GM18502 (cell line): Measurements from ENCODE around the gene VGF.
"Not testable (repeated sequence)": the region's sequence is repeated elsewhere in the genome, so short reads cannot be mapped to it uniquely, and the experiment has no call there.

Experiments
- ATAC-seq: cut with Tn5 transposase; IDR thresholded peaks from one replicate; pipeline ENCODE4 v1.9.1; 2021; ENCODE audit warnings: mild to moderate bottlenecking; ENCODE audit not compliant: unreplicated experiment, poor library complexity

VGF gene

DNA sequence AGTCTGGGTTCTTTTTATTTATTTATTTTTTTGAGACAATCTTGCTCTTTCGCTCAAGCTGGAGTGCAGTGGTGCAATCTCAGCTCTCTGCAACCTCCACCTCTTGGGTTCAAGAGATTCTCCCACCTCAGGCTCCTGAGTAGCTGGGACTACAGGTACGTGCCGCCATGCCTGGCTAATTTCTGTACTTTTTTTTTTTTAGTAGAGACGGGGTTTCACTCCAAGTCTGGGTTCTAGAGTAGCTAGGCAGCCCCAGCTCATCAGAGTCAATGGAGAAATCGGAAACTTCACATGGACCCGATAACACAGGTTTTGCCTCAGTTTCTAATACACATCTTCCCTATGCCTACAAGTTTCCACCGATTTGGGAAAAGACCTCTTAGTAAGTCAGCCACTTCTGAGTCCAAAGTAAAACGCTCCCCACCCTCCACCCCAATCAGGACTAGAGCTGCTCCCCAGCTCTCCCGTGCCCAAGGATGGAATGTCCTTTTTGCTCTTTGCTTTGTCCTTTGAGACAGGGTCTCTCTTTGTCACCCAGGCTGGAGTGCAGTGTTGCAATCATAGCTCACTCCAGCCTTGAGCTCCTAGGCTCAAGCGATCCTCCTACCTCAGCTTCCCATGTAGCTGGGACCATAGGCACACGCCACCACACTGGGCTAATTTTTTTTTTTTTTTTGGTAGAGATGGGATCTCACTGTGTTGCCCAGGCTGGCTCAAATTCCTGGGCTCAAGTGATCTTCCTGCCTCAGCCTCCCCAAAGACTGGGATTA is 42.3 kb downstream of the VGF start:
- no peak for ATAC-seq

DNA sequence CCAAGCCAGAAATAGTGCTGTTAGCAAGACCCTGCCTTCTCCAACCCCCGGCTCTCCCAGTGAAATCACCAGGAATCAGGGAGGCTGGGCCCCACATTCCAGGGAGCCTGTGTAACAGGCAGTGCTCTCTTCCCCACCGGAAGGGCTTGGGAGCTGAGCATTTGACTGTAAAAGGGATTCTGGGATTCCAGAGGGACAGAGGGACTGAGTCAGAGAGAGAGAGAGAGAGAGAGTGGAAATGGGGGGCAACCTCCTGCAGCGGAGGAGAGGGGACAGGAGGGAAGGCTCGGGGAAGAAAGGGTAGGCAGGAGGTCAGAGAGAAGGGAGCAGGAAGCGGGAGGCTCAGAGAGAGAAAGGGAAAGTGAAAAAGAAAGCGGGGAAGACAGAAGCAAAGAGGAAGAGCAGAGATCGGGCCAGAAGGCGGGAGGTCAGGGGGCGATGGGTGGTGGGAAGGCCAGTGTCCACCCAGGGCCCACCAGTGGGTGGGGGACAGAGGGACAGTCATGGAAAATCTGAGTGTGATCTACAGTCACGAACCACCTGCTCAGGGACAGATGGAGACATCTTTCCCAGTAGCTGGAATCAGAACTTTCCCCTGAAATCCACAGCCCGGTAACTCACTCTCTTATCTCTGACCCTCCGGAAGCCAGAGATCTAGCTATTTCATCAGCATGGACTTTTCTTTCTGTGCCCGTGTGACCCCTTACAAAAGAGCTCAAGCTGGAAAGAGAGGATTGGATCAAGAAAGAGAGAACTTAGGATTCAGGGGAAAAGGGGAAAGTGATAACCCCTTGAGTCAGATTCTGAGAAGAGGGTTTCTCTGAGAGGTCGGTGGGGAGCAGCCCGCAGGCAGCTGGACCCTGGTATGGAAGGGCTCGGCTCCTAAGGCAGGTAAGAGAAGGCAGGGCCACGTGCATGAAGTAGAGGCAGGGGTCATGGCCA is 43.1 kb downstream of the VGF start:
- ATAC-seq, result no peak

DNA sequence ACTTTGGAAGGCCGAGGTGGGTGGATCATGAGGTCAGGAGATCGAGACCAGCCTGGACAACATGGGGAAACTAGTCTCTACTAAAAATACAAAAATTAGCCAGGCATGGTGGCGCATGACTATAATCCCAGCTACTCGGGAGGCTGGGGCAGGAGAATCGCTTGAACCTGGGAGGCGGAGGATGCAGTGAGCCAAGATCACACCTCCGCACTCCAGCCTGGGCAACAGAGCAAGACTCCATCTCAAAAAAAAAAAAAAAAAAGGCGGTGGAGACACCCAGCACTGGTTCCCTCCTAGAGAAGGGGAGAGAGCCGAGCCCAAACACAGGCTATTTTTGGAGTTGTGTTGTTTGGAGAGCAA is 43.8 kb downstream of the VGF start:
- ATAC-seq, result not testable (repeated sequence)

DNA sequence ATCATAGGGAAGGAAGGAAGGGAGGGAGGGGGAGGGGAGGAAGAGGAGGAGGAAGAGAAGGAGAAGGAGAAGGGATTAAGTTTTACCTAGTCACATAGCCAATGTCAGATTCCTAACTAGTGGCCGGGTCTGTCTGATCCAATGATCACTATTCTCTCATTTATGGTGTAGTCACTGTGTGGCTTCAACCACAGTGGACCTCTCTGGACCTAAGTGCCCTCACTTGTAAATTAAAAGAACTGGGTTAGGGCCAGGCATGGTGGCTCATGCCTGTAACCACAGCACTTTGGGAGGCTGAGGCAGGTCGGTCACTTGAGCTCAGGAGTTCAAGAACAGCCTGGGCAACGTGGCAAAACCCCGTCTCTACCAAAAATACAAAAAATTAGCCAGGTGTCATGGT is 45.1 kb downstream of the VGF start:
- no peak for ATAC-seq

DNA sequence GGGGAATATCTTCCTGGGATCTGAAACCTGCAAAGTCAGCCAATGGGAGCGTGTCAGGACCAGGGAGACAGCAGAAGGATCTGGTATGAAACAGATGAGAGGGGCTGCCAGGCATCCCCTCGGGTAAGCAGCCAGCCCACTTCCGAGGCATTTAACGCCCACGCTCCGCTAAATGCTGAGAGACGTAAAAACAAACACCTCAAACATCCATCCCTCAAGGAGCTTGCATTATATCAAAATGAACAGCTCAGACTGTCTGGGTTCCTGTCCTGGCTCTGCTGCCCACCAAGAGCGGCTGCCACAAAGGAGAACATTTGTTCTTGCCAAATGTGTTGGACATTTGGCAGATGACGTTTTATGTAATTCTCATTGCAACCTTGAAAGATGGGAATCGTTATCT is 45.5 kb downstream of the VGF start:
- no peak for ATAC-seq

DNA sequence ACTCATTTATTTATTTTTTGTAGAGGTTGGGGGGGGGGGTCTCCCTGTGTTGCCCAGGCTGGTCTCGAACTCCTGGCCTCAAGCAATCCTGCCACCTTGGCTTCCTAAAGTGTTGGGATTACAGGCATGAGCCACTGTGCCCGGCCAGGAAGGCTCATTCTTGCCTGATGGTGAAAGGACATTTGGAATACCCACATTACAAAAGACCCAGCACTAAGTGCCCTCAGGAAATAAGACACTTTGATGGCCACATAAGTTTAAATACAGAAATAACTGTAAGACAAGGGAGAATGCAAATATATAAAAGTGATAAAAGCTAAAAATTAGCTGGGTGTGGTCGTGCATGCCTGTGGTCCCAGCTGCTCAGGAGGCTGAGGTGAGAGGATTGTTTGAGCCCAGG is 46.5 kb downstream of the VGF start:
- no peak for ATAC-seq

DNA sequence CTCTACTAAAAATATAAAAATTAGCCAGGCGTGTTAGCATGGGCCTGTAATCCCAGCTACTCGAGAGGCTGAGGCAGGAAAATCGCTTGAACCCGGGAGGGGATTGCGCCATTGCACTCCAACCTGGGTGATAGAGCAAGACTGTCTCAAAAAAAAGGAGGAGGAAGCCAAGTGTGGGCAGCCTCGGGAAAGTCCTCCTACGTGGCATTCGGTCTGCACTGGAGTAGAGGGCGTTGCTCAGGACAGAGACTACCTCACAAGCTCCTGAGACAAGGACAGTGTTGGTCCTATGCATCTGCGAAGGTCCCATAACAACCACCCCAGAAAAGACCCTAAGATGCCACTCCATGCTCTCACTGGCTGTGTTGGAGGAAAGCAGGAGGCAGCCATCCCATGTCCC is 48.5 kb downstream of the VGF start:
- ATAC-seq, result no peak

DNA sequence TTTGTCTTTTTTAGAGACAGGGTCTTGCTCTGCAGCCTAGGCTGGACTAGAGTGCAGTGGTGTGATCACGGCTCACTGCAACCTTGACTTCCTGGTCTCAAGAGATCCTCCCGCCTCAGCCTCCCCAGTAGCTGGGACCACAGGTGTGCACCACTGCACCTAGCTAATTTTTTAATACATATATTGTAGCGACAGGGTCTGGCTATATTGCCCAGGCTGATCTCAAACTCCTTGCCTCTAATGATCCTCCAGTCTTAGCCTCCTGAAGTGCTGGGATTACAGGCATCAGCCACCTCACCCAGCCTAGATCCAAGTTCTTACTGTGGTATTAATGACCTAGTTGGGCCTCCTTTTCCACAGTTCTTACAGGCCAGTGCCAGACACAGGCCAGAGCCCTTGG is 50.2 kb downstream of the VGF start:
- ATAC-seq, result no peak

DNA sequence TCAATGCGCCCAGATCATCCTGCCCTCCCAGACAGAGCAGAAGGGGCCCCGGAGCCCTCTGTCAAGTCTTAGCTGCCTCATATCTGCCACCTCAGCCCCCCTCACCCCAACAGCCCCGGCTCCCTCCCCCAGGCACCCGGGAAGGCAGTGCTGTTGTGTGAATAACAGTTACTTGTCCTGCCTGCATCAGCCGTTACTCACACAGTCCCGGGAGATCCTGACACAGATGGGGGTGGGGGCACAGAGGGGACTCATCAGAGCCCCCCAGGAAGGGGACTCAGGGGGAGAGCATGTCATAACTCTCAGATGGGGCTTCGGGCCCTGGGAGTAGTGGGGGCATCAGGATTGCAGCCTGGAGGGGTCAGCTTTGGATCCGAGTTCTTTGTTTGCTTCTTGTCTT is 50.9 kb downstream of the VGF start:
- no peak for ATAC-seq

DNA sequence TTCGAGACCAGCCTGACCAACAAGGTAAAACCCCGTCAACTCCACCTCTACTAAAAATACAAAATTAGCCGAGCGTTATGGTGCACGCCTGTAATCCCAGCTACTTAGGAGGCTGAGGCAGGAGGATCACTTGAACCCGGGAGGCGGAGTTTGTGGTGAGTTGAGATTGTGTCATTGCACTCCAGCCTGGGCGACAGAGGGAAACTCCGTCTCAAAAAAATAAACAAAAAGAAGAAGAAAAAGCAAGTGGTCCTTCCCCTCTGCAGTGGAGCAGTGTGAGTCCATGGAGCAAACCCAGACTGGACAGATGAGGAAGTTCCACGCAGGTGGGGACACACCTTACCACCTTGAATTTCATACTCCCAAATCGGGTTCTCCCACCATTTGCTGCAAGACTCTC is 51.5 kb downstream of the VGF start:
- no peak for ATAC-seq

DNA sequence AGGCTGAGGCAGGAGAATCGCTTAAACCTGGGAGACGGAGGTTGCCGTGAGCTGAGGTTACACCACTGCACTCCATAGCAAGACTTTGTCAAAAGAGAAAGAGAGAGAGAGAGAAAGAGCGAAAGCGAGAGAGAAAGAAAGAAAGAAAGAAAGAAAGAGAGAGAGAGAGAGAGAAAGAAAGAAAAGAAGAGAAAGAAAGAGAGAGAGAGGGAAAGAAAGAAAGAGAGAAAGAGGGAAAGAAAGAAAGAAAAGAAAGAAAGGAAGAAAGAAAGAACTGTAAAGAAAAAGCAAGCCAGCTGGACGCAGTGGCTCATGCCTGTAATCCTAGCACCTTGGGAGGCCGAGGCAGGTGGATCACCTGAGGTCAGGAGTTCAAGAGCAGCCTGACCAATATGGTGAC is 52.2 kb downstream of the VGF start:
- ATAC-seq, result not testable (repeated sequence)
